Stimulated activated CD8-positive, alpha-beta memory T cell treated with anti-CD3 and anti-CD28 coated beads, Interleukin-4, amount 100 ng/mL, for 48 hours (primary cell): Measurements from ENCODE around the gene KRTAP4-9.
"Not testable (repeated sequence)": the region's sequence is repeated elsewhere in the genome, so short reads cannot be mapped to it uniquely, and the experiment has no call there.

Source experiments
- DNase-seq: peaks from one replicate; pipeline ENCODE4 v3.0.0-alpha.2; 2020

KRTAP4-9 gene

GRCh38 chr17:41133880-41134735 is 28.9 kb downstream of the KRTAP4-9 start:
- no peak for DNase-seq

- not testable (repeated sequence) for DNase-seq
Observed at GRCh38 chr17:41139865-41140264, 34.7 kb downstream of the KRTAP4-9 start.

- DNase-seq, result no peak
Observed at GRCh38 chr17:41140360-41141131, 35.4 kb downstream of the KRTAP4-9 start, which contains the start of gene KRTAP4-6. Gene KRTAP4-6, minus strand, starts transcription at chr17:41140544. Its CDS starts 57 bp downstream, at chr17:41140487.

GRCh38 chr17:41141361-41141760 is 36.2 kb downstream of the KRTAP4-9 start:
- no peak for DNase-seq

GRCh38 chr17:41144846-41145245 is 39.7 kb downstream of the KRTAP4-9 start:
- DNase-seq, result no peak

- DNase-seq, result no peak
Observed at GRCh38 chr17:41145261-41145660, 40.1 kb downstream of the KRTAP4-9 start.

- no peak for DNase-seq
Observed at GRCh38 chr17:41147531-41148204, 42.5 kb downstream of the KRTAP4-9 start.

GRCh38 chr17:41148971-41149651 is 43.9 kb downstream of the KRTAP4-9 start:
- not testable (repeated sequence) for DNase-seq

- DNase-seq, result no peak
Observed at GRCh38 chr17:41149652-41149985, 44.4 kb downstream of the KRTAP4-9 start, which contains the start of gene KRTAP4-5. Gene KRTAP4-5, minus strand, starts transcription at chr17:41149825. Its CDS starts 58 bp downstream, at chr17:41149767.

- no peak for DNase-seq
Observed at GRCh38 chr17:41150026-41150425, 44.8 kb downstream of the KRTAP4-9 start.

- no peak for DNase-seq
Observed at GRCh38 chr17:41151525-41151924, 46.3 kb downstream of the KRTAP4-9 start.

GRCh38 chr17:41153856-41154255 is 48.7 kb downstream of the KRTAP4-9 start:
- DNase-seq, result no peak
